IPS-15b (cell line): Measurements from ENCODE around the gene ENTPD8.
"Not testable (repeated sequence)": the region's sequence is repeated elsewhere in the genome, so short reads cannot be mapped to it uniquely, and the experiment has no call there.

Experiments
- H3K27me3 ChIP-seq: one replicate; pipeline ENCODE4 v1.6.1; 2013; ENCODE audit warnings: low read length; ENCODE audit not compliant: control insufficient read depth, insufficient read depth
- H3K36me3 ChIP-seq: one replicate; pipeline ENCODE4 v1.6.1; 2013; ENCODE audit warnings: low read length; ENCODE audit not compliant: control insufficient read depth, insufficient read depth
- H3K4me1 ChIP-seq: one replicate; pipeline ENCODE4 v1.6.1; 2013; ENCODE audit warnings: mild to moderate bottlenecking, low read length; ENCODE audit not compliant: control insufficient read depth, insufficient read depth
- H3K4me3 ChIP-seq: one replicate; pipeline ENCODE4 v1.5.1; 2013; ENCODE audit warnings: low read depth, low read length
- H3K9ac ChIP-seq: one replicate; pipeline ENCODE4 v1.6.1; 2013; ENCODE audit warnings: low read depth, mild to moderate bottlenecking, low read length
- H3K9me3 ChIP-seq: one replicate; pipeline ENCODE4 v1.6.1; 2013; ENCODE audit warnings: mild to moderate bottlenecking, low read length; ENCODE audit not compliant: control insufficient read depth, insufficient read depth

ENTPD8 gene

DNA sequence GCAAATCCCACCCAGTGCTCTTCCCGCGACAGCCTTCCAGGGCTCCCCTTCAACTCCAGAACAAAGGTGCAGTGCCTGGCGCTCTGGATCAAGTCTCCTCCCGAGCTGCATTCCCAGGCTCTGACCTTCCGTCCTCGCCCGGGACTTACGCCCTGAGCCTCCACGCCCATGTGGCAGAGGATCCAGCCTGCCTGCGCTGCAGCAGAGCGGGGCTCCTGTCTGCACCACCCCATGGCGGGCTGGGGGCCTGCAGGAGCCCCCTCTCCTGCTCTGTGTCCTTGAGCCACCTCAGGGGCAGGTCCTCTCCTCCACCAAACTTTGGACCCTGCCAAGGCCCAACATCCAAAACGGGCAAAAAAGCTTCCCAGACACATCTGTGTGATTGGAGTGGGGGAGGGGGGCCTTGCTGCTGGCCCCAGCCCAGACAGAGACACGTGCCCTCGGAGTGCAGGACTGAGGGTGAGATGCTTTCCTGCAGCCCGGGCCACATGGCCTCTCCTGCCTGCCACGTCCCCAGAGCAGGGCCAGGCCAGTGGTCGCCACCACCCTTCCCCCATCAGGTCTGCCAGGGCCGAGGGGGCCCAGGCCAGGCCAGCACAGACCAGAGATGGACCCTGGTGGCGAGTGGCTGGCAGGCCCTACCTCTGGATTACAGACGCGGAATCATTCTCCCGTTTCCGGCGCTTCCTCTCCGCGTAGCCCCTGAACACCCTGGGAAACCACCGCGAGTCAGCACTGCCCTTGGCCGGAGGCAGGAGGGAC is 13.6 kb upstream of the ENTPD8 start:
- Histone ChIP-seq H3K9me3 (no peaks in the 10 kb centered on the region), H3K27me3 (no peaks in the 10 kb centered on the region), H3K9ac (peak overlapping the region; percentile 56), H3K4me3 (peak overlapping the region; percentile 61), H3K4me1 (no peaks in the 10 kb centered on the region), H3K36me3 (peaks cover 28% of the 10 kb centered on the region)

DNA sequence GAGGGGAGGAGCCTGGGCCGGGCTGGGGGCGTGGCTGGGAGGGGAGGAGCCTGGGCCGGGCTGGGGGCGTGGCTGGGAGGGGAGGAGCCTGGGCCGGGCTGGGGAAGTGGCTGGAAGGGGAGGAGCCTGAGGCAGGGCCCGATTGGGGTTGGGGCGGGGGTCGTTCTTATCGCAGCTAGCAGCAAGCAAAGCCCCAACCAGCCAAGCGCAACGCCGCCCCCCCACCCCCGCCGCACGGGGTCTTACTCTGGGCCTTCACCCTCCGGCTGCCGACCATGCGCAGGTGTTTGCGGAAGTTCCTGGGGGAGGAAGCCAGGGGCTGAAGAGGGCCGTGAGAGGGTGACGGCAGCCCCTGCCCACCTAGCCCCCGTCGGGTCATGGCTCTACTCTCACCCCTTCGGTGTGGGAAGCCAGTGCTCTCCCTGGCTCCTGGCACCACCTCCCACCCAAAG is 13.0 kb upstream of the ENTPD8 start:
- peak overlapping the region; percentile 56 for H3K9ac ChIP-seq
- H3K9me3 ChIP-seq, result no peaks in the 10 kb centered on the region
- peaks cover 31% of the 10 kb centered on the region for H3K36me3 ChIP-seq
- no peaks in the 10 kb centered on the region for H3K27me3 ChIP-seq
- peak overlapping the region; percentile 61 for H3K4me3 ChIP-seq
- no peaks in the 10 kb centered on the region for H3K4me1 ChIP-seq

DNA sequence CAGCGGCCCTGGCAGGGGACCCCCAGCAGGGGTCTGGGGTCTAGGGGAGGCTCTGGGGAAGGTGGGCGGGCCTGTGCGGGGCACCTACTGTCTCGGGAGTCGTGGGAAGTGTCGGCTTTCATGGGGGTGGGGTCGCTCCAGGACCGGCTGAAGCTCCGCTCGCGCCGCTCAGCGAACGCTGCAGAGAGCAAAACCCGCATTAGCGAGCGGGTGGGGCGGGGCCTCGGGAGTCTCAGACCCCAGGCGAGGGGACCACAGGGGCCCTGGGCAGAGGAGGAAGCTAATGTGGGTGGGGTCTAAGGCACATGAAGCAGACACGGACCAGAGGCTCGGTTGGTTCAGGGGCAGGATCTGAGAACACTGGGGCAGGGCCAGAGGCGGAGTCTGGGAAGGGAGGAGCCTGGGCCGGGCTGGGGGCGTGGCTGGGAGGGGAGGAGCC is 12.5 kb upstream of the ENTPD8 start:
- Histone ChIP-seq H3K4me1 (no peaks in the 10 kb centered on the region), H3K4me3 (peak overlapping the region; percentile 45), H3K9me3 (no peaks in the 10 kb centered on the region), H3K27me3 (no peaks in the 10 kb centered on the region), H3K9ac (no peak overlapping the region), H3K36me3 (peaks cover 36% of the 10 kb centered on the region)

DNA sequence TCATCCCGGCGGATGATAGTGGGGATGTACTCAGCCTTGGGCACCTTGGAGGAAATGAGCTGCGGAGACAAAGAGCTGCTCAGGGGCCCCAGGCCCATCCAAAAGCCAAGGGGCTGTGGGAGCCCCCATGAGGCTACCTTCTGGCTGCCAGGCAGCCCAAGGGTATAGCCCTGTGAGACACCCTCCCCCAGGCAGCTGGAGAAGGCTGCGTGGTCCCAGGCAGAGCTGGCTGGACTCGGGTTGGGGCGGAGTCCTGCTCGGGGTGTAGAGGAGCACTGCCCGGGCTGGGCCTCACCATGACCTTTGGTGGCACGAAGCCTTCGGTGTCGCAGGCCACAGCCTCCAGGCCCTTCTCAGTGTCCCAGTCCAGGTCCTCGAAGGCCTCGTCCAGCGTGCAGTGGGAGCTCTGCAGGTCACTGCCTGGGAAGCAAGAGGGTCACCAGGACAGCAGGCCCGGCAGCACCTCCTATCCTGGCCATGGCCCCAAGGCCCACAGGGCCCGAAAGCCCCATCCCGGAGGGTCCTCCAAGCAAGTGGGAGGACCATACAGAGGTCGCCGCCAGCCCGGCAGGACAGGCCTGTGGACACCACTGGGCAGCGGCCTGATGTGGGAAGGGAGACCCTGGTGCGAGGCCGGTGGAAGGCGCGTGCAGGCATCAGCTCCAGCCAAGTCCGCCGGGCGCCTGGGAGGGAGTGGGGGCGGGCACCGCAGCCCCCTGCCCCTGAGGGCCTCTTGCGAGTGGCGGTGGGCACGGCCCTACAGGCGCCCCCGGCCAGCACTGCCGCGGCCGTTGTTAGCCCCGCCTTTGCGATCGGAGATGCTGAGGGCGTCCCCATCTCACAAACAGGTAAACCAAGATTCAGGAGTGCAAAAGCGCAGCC is 11.8 kb upstream of the ENTPD8 start:
- Histone ChIP-seq H3K36me3 (peaks cover 37% of the 10 kb centered on the region), H3K4me1 (no peaks in the 10 kb centered on the region), H3K9me3 (no peaks in the 10 kb centered on the region), H3K27me3 (no peaks in the 10 kb centered on the region), H3K9ac (no peak overlapping the region), H3K4me3 (peak overlapping the region; percentile 45)

DNA sequence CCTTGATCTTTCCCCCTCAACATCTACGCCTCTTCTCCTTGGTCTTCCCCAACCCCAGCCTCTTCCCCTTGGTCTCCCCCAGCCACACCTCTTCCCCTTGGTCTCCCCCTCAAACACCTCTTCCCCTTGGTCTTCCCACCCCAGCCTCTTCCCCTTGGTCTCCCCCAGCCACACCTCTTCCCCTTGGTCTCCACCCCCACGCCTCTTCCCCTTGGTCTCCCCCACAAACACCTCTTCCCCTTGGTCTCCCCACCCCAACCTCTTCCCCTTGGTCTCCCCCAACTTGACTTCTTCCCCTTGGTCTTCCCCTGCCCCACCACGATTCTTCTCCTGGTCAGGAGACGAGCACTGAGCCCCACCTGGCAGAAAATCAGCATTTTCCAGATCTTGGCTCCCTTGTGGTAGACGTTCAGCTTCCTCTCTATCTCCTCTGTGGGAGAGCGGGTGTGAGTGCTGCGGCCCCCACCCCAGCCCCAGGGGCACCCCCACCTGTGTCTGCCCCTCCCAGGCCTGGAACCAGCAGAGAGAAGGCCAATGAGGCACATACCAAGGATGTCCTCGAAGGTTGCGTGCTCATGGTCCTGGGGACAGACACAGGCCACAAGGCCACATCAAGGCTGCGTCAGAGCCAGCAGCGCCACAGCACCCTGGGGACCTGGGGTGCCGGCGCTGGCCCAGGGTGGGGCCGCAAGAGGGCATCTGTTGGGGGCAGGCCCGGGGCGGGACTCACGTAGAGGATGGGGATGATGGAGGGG is 11.0 kb upstream of the ENTPD8 start:
- Histone ChIP-seq H3K27me3 (no peaks in the 10 kb centered on the region), H3K4me3 (no peak overlapping the region), H3K9ac (no peak overlapping the region), H3K36me3 (peaks cover 33% of the 10 kb centered on the region), H3K4me1 (no peaks in the 10 kb centered on the region), H3K9me3 (no peaks in the 10 kb centered on the region)

DNA sequence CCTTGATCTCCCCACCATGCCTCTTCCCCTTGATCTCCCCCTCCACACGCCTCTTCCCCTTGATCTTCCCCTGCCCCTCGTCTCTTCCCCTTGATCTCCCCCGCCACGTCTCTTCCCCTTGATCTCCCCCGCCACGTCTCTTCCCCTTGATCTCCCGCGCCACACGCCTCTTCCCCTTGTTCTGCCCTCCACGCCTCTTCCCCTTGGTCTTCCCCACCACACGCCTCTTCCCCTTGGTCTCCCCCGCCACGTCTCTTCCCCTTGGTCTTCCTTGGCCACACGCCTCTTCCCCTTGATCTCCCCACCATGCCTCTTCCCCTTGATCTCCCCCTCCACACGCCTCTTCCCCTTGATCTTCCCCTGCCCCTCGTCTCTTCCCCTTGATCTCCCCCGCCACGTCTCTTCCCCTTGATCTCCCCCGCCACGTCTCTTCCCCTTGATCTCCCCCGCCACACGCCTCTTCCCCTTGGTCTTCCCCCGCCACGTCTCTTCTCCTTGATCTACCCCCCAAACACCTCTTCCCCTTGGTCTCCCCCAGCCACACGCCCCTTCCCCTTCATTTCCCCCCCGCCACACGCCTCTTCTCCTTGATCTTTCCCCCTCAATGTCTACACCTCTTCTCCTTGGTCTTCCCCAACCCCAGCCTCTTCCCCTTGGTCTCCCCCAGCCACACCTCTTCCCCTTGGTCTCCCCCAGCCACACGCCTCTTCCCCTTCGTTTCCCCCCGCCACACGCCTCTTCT is 10.3 kb upstream of the ENTPD8 start:
- H3K4me3 ChIP-seq, H3K4me1 ChIP-seq, H3K9me3 ChIP-seq, H3K27me3 ChIP-seq, H3K9ac ChIP-seq: not testable (repeated sequence)
- peaks cover 27% of the 10 kb centered on the region for H3K36me3 ChIP-seq

DNA sequence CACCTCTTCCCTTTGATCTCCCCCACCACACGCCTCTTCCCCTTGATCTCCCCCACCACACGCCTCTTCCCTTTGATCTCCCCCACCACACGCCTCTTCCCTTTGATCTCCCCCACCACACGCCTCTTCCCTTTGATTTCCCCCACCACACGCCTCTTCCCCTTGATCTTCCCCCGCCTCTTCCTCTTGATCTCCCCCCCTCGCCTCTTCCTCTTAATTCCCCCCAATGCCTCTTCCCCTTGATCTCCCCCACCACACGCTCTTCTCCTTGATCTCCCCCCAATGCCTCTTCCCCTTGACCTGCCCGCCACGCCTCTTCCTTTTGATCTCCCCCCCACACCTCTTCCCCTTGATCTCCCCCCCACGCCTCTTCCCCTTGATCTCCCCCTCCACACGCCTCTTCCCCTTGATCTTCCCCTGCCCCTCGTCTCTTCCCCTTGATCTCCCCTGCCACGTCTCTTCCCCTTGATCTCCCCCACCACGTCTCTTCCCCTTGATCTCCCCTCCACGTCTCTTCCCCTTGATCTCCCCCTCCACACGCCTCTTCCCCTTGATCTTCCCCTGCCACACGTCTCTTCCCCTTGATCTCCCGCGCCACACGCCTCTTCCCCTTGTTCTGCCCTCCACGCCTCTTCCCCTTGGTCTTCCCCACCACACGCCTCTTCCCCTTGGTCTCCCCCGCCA is 9.5 kb upstream of the ENTPD8 start:
- H3K27me3 ChIP-seq, H3K9ac ChIP-seq, H3K9me3 ChIP-seq, H3K4me3 ChIP-seq, H3K4me1 ChIP-seq: not testable (repeated sequence)
- H3K36me3 ChIP-seq, result peaks cover 22% of the 10 kb centered on the region

DNA sequence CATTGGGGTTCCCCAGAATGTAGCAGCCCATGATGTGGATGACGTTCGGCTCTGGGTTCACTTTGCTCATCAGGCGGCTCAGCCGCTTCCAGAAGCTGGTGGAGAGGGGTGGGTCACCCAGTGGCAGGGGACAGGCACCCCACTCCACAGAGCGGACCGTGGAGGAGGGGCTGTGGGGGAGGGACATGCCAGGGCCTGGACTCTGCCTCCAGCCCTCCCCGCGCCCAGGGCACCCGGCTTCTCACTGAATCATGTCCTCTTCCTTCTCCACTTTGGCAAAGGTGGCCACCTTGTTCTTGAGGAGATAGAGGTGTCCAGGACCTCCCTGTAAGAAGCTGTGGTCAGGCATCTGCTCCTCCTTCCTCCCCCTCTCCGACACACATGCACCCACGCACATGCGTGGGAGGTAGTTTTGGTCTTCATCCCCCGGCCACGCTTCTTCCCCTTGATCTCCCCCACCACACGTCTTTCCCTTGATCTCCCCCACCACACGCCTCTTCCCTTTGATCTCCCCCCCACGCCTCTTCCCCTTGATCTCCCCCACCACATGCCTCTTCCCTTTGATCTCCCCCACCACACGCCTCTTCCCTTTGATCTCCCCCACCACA is 8.9 kb upstream of the ENTPD8 start:
- no peaks in the 10 kb centered on the region for H3K4me1 ChIP-seq
- no peak overlapping the region for H3K4me3 ChIP-seq
- no peak overlapping the region for H3K9ac ChIP-seq

DNA sequence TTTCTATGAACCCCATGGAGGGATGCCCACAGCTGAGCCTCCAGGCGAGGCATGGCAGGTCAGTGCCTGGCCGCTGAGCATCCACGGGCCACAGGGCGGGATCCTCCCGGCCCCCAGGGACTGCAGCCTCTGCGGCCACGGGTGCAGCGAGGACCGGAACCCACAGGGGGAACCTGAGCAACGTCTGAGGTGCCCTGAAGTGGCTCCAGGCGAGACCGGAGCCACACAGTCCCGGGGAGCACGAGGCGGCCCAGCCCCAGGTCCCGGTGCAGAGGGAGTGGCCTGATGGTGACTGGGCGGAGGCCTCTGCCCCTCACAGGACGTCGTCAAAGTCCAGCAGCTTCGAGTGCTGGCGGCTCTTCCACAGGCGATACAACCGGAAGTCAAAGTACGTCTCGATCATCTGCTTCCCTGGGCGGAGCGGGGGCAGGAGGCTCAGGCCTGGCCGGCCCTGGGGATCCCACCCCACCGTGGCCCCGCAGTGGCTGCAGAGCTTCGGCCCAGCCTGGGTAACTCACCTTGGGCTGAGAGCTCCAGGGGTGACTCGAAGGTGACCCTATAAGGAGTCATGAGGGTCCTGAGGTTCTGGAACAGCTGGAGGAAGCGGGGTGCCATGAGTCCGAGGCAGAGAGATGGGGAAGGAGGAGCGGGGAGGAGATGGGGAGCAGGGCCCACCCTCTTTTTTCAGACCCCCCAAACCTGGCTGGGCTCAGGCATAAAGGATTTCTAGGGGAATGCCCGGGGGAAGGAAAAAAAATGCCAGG is 8.1 kb upstream of the ENTPD8 start:
- Histone ChIP-seq H3K4me1 (no peaks in the 10 kb centered on the region), H3K9me3 (no peaks in the 10 kb centered on the region), H3K36me3 (peaks cover 16% of the 10 kb centered on the region), H3K27me3 (no peaks in the 10 kb centered on the region), H3K9ac (no peak overlapping the region), H3K4me3 (no peak overlapping the region)

More for the DNA sequence above, 8.9 kb upstream of the ENTPD8 start:
- Histone ChIP-seq H3K27me3 (no peaks in the 10 kb centered on the region), H3K36me3 (peaks cover 16% of the 10 kb centered on the region), H3K9me3 (no peaks in the 10 kb centered on the region)

DNA sequence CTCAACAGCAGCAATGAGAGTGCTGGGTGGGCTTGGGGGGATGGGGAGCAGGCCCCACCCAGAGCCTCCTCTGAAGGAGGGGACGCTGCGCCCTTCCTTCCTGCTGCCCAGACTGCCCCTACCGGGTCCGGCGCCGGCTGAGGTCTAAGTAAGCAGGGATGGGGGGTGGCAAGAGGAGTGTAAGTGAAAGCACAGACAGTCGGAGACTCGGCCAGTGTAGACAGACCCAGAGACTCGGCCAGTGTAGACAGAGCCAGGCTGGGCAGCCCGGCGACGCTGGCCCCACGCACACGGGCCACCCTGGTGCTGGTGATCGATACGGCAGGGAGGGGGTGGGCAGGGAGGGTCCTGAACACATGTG is 7.4 kb upstream of the ENTPD8 start:
- no peaks in the 10 kb centered on the region for H3K27me3 ChIP-seq
- no peaks in the 10 kb centered on the region for H3K9me3 ChIP-seq
- no peak overlapping the region for H3K9ac ChIP-seq
- H3K4me3 ChIP-seq, result no peak overlapping the region
- no peaks in the 10 kb centered on the region for H3K4me1 ChIP-seq
- peaks cover 16% of the 10 kb centered on the region for H3K36me3 ChIP-seq
